Epithelial cell of prostate (primary cell): Measurements from ENCODE around the gene APBB1IP.
"Not testable (repeated sequence)": the region's sequence is repeated elsewhere in the genome, so short reads cannot be mapped to it uniquely, and the experiment has no call there.

ENCODE experiments used
- DNase-seq: peaks from one replicate; pipeline ENCODE4 v3.0.0-alpha.2; 2011; ENCODE audit warnings: low read depth, low spot score
- H3K27ac ChIP-seq: fragments of 450-650 bp; 2 replicates; pipeline ENCODE4 v1.5.1; 2017; ENCODE audit warnings: mild to moderate bottlenecking

APBB1IP gene

GRCh38 chr10:26441491-26442214 lies 3.5 kb downstream of the APBB1IP start:
- DNase-seq: no peak
- H3K27ac ChIP-seq: no peak overlapping the region

- DNase-seq: no peak
- no peak overlapping the region for H3K27ac ChIP-seq
Observed at GRCh38 chr10:26445411-26446031, 7.4 kb downstream of the APBB1IP start.

GRCh38 chr10:26446258-26446657 lies 8.1 kb downstream of the APBB1IP start:
- no peak overlapping the region for H3K27ac ChIP-seq
- no peak for DNase-seq

- DNase-seq: no peak
- no peak overlapping the region for H3K27ac ChIP-seq
Observed at GRCh38 chr10:26448292-26448691, 10.2 kb downstream of the APBB1IP start.

GRCh38 chr10:26448706-26449435 lies 10.7 kb downstream of the APBB1IP start:
- no peak for DNase-seq
- no peak overlapping the region for H3K27ac ChIP-seq

- no peak for DNase-seq
- no peak overlapping the region for H3K27ac ChIP-seq
Observed at GRCh38 chr10:26449726-26450125, 11.6 kb downstream of the APBB1IP start.

- no peak overlapping the region for H3K27ac ChIP-seq
- DNase-seq: no peak
Observed at GRCh38 chr10:26451903-26452302, 13.8 kb downstream of the APBB1IP start.

GRCh38 chr10:26453850-26454249 lies 15.7 kb downstream of the APBB1IP start:
- DNase-seq: no peak
- no peak overlapping the region for H3K27ac ChIP-seq

GRCh38 chr10:26454891-26455290 lies 16.8 kb downstream of the APBB1IP start:
- no peak overlapping the region for H3K27ac ChIP-seq
- no peak for DNase-seq

GRCh38 chr10:26455567-26456315 lies 17.6 kb downstream of the APBB1IP start:
- no peak overlapping the region for H3K27ac ChIP-seq
- no peak for DNase-seq

GRCh38 chr10:26457088-26457487 lies 18.9 kb downstream of the APBB1IP start:
- no peak overlapping the region for H3K27ac ChIP-seq
- DNase-seq: no peak

- no peak overlapping the region for H3K27ac ChIP-seq
- DNase-seq: no peak
Observed at GRCh38 chr10:26460736-26461135, 22.6 kb downstream of the APBB1IP start.

- no peak overlapping the region for H3K27ac ChIP-seq
- DNase-seq: no peak
Observed at GRCh38 chr10:26463986-26464385, 25.8 kb downstream of the APBB1IP start.

GRCh38 chr10:26464632-26465280 lies 26.6 kb downstream of the APBB1IP start:
- no peak for DNase-seq
- H3K27ac ChIP-seq: no peak overlapping the region

GRCh38 chr10:26466531-26466930 lies 28.4 kb downstream of the APBB1IP start:
- H3K27ac ChIP-seq: not testable (repeated sequence)

GRCh38 chr10:26467639-26468038 lies 29.5 kb downstream of the APBB1IP start:
- DNase-seq: no peak
- H3K27ac ChIP-seq: no peak overlapping the region

More at GRCh38 chr10:26466531-26466930, 28.4 kb downstream of the APBB1IP start:
- DNase-seq: not testable (repeated sequence)

- DNase-seq: no peak
- H3K27ac ChIP-seq: no peak overlapping the region
Observed at GRCh38 chr10:26468291-26468690, 30.1 kb downstream of the APBB1IP start.

GRCh38 chr10:26468700-26469099 lies 30.6 kb downstream of the APBB1IP start:
- DNase-seq: no peak
- H3K27ac ChIP-seq: no peak overlapping the region

GRCh38 chr10:26472492-26472778 lies 34.3 kb downstream of the APBB1IP start:
- no peak overlapping the region for H3K27ac ChIP-seq
- no peak for DNase-seq

- DNase-seq: no peak
- H3K27ac ChIP-seq: no peak overlapping the region
Observed at GRCh38 chr10:26474026-26474425, 35.9 kb downstream of the APBB1IP start.
